Stimulated activated CD4-positive, alpha-beta T cell treated with anti-CD3 and anti-CD28 coated beads, Interleukin-4, amount 100 ng/mL, for 1 hour (primary cell): ENCODE measurements around the gene PTGFRN.

Experiments
- DNase-seq: peaks from one replicate; pipeline ENCODE4 v3.0.0-alpha.2; 2020

PTGFRN gene

GRCh38 chr1:116889380-116889779 is 20.3 kb upstream of the PTGFRN start:
- DNase-seq, result no peak

GRCh38 chr1:116891396-116892079 is 18.2 kb upstream of the PTGFRN start:
- no peak for DNase-seq

GRCh38 chr1:116895073-116895472 is 14.6 kb upstream of the PTGFRN start:
- DNase-seq, result no peak

- DNase-seq, result no peak
Measured at GRCh38 chr1:116899529-116899928, 10.2 kb upstream of the PTGFRN start.

GRCh38 chr1:116900471-116901365 is 9.0 kb upstream of the PTGFRN start:
- no peak for DNase-seq

- no peak for DNase-seq
Measured at GRCh38 chr1:116902027-116902426, 7.7 kb upstream of the PTGFRN start.

GRCh38 chr1:116902723-116903383 is 6.9 kb upstream of the PTGFRN start:
- DNase-seq, result no peak

GRCh38 chr1:116904791-116905320 is 4.9 kb upstream of the PTGFRN start:
- DNase-seq, result no peak

GRCh38 chr1:116906812-116907211 is 2.9 kb upstream of the PTGFRN start:
- DNase-seq, result no peak

- DNase-seq, result no peak
Measured at GRCh38 chr1:116907351-116907750, 2.4 kb upstream of the PTGFRN start.

- no peak for DNase-seq
Measured at GRCh38 chr1:116908266-116908665, 1.4 kb upstream of the PTGFRN start.

GRCh38 chr1:116908820-116909511 is 750 bp upstream of the PTGFRN start:
- DNase-seq, result no peak

- peak; percentile 51 for DNase-seq
Measured at GRCh38 chr1:116910379-116911187, 867 bp downstream of the PTGFRN start.

GRCh38 chr1:116911188-116911553 is 1.5 kb downstream of the PTGFRN start:
- no peak for DNase-seq

- no peak for DNase-seq
Measured at GRCh38 chr1:116911779-116912469, 2.2 kb downstream of the PTGFRN start.

- DNase-seq, result no peak
Measured at GRCh38 chr1:116912846-116913245, 3.1 kb downstream of the PTGFRN start.

- no peak for DNase-seq
Measured at GRCh38 chr1:116913941-116914340, 4.2 kb downstream of the PTGFRN start.

- no peak for DNase-seq
Measured at GRCh38 chr1:116914667-116915066, 5.0 kb downstream of the PTGFRN start.

GRCh38 chr1:116915086-116915661 is 5.5 kb downstream of the PTGFRN start:
- no peak for DNase-seq

GRCh38 chr1:116916002-116916401 is 6.3 kb downstream of the PTGFRN start:
- DNase-seq, result no peak
